ENCODE data around the gene STRN3.
A peak's percentile ranks its signal among the peaks of the same experiment; 100 is the strongest.

The STRN3 gene

DNA sequence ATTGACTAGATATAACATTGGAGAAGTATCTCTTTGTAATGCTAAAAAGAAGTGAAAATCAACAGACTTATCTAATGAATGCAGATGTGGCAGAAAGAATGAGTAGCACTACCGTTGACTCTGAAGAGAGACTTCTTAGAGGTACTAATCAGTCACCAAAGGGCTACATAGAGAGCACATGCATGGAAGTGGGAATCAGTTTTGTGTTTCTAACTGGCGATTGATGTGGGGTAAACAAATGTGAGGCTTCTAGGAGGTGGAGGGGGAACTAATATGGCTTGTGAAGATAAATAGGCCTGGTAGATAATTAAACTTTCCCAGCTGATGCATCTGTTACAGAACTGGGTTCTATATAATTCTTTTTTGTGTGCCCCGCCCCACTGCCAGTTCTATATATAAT, 141.3 kb downstream of the STRN3 start:
- TF ChIP-seq CTCF (conservative IDR thresholded peaks at IDR 0.05; ENCODE audit: control insufficient read depth, insufficient read depth, low read depth, low read length) = no peak
- no peak overlapping the region for H3K4me3 ChIP-seq (ENCODE audit: control insufficient read depth, low read depth, low read length)
- DNase-seq (ENCODE audit: low read depth) = no peak

DNA sequence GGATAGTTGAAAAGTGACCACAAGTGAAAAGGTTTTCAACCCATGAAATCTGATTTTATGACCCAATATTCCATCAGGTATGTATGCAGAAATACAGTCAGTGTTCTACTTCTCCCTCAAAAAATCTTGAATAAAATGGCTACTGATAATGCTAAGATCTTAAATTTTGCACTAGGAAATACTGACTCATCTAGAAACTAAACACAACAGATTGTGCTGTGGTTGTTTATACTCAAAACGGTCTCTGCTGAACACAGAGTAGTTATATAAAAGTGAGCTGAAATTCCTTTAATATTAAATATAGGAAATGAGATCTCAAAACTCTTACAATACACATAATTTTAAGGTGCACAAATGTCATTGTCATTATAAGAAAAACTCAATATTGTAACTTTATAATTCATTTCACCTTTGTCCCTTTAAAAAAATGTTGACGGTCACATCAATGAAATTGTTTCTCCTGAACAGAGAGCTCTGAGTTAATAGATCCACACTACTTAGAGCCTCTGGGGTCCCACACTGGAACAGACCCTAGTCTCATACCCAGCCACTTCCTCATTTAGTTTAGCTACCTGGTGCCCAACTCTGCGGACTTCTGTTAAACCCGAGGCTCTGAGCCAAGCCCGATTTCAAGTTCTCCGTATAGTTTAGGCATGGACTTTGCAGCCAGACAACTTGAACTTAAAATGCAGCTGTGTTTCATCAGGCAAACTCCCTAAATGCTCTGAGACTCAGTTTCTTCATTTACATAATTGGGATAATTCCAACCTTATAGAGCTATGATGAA, 142.5 kb downstream of the STRN3 start:
- DNase-seq (ENCODE audit: low read depth) = no peak
- TF ChIP-seq CTCF (conservative IDR thresholded peaks at IDR 0.05; ENCODE audit: control insufficient read depth, insufficient read depth, low read depth, low read length) = no peak
- H3K4me3 ChIP-seq (ENCODE audit: control insufficient read depth, low read depth, low read length) = no peak overlapping the region

- TF ChIP-seq CTCF (conservative IDR thresholded peaks at IDR 0.05; ENCODE audit: control insufficient read depth, insufficient read depth, low read depth, low read length) = no peak
- DNase-seq (ENCODE audit: low read depth) = no peak
- no peak overlapping the region for H3K4me3 ChIP-seq (ENCODE audit: control insufficient read depth, low read depth, low read length)
Observed at GRCh38 chr14:30882431-30882830, 143.7 kb downstream of the STRN3 start.

- no peak for DNase-seq (ENCODE audit: low read depth)
- TF ChIP-seq CTCF (conservative IDR thresholded peaks at IDR 0.05; ENCODE audit: control insufficient read depth, insufficient read depth, low read depth, low read length) = no peak
- H3K4me3 ChIP-seq (ENCODE audit: control insufficient read depth, low read depth, low read length) = no peak overlapping the region
Observed at GRCh38 chr14:30876692-30877091, 149.5 kb downstream of the STRN3 start.

- no peak for TF ChIP-seq CTCF (conservative IDR thresholded peaks at IDR 0.05; ENCODE audit: control insufficient read depth, insufficient read depth, low read depth, low read length)
- no peak for DNase-seq (ENCODE audit: low read depth)
- no peak overlapping the region for H3K4me3 ChIP-seq (ENCODE audit: control insufficient read depth, low read depth, low read length)
Observed at GRCh38 chr14:30875788-30876053, 150.5 kb downstream of the STRN3 start.

DNA sequence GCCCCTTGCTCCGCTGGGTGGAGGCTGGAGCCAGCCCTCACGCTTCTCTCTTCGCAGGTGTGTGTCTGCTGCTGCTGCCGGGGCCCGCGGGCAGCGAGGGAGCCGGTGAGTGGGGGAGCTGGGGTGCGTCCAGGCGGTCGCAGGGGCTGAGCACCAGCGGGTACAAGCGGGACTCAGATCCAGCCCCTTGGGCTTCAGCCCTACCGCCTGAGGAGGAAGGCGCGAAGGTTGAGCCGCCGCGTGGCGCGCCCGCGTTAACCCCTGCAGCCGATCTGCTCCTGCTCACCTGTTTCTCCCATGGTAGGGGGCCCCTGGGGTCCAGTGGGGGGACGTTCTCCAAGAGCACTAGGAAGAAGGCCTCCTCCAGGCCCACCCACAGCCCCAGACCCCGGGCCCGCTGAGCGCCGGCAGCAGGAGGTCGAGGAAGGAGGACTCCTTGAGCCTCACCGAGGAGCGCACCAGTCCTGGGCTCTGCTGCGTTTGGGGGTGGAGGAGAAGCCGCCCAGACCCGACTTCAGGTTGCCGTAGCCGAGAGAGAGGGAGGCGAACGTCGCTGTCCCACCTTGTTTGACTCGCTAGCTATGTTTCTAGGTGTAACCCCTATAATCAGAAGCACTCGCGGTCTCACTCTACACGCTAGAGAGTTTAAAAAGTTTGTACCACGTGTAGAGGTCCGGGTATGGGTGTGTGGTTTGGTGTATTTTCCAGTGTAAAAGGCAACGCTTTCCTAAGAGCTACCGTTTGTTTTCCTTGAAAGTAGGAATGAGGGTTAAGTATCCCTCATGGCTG, 151.0 kb downstream of the STRN3 start:
- TF ChIP-seq CTCF (conservative IDR thresholded peaks at IDR 0.05; ENCODE audit: control insufficient read depth, insufficient read depth, low read depth, low read length) = no peak
- no peak for DNase-seq (ENCODE audit: low read depth)
- H3K4me3 ChIP-seq (ENCODE audit: control insufficient read depth, low read depth, low read length) = peak overlapping the region; percentile 39

Measured in fibroblast of mammary gland (primary cell).